ENCODE measurements around the gene GCM1. TPM values are rescaled to one million over a fixed set of nuclear protein-coding genes. Genes with fewer than 3 reads are reported as not detected.

GCM1 gene
- not detected in 2 replicates for total RNA-seq

DNA sequence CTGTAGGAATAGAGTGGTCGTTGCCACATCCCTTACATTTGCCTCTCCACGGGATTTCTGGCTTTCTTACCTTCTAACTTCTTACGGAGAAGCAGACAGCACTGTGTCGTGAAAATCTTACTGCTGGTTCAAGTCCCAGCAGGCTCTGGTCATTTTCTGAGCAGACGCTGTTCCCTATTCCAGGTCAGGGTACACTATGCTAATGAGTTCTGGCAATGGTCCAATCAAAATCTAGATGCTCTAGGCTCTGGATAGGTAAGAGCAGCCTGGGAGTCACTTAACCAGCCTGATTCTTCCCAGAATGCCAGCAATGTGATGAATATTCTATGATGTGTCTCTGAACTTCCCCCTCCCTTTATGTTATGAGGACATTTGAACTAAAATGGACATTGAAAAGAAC lies at the start of gene GCM1:
Gene GCM1 (minus strand): TSS at position 158 of the 400 bp plus-strand sequence. CDS start 3,209 bp downstream, outside the sequence.

Other genes starting within 250 kb of the GCM1 start
- gene GSTA3, start 239.1 kb downstream of the GCM1 start, total RNA-seq, result not detected in 2 replicates
- gene GSTA4, start 153.6 kb downstream of the GCM1 start, total RNA-seq, result 21.1 and 37.1 TPM in 2 replicates
- 6.3 and 12.0 TPM in 2 replicates for gene CILK1, start 87.0 kb downstream of the GCM1 start, total RNA-seq
- gene FBXO9, start 83.4 kb downstream of the GCM1 start, total RNA-seq, result 39.9 and 43.9 TPM in 2 replicates
- 89.9 and 103 TPM in 2 replicates for gene ELOVL5, start 200.1 kb upstream of the GCM1 start, total RNA-seq

All from smooth muscle cell of the pulmonary artery (primary cell).